Mesenchymal stem cell (in vitro differentiated cells and primary cell): Measurements from ENCODE around the gene PRDM2.
A peak's percentile ranks its signal among the peaks of the same experiment; 100 is the strongest.

Experiments used
- DNase-seq: peaks from one replicate; pipeline ENCODE4 v3.0.0-alpha.2; 2013
- H2AFZ ChIP-seq: one replicate; pipeline ENCODE4 v1.6.1; 2013; ENCODE audit warnings: low read depth, mild to moderate bottlenecking, control low read depth, inconsistent platforms, low read length, moderate library complexity
- H2AK5ac ChIP-seq: 2 replicates; pipeline ENCODE4 v1.6.1; 2013; ENCODE audit warnings: low read length, moderate library complexity, mild to moderate bottlenecking, inconsistent platforms; ENCODE audit not compliant: severe bottlenecking
- H2BK120ac ChIP-seq: one replicate; pipeline ENCODE4 v1.6.1; 2013; ENCODE audit warnings: low read depth, mild to moderate bottlenecking, inconsistent platforms, low read length, moderate library complexity
- H2BK12ac ChIP-seq, 2 experiments: one replicate each; pipeline ENCODE4 v1.6.1; 2013; ENCODE audit warnings: inconsistent platforms in 2 of 2, low read length in 2 of 2, mild to moderate bottlenecking in 2 of 2, moderate library complexity in 2 of 2, control low read depth in 1 of 2
- H2BK15ac ChIP-seq: one replicate; pipeline ENCODE4 v1.6.1; 2013; ENCODE audit warnings: mild to moderate bottlenecking, low read depth, inconsistent platforms; ENCODE audit not compliant: poor library complexity, severe bottlenecking
- H2BK5ac ChIP-seq: 2 replicates; pipeline ENCODE4 v1.6.1; 2013; ENCODE audit warnings: low read depth, mild to moderate bottlenecking, low read length, control low read depth, inconsistent platforms; ENCODE audit not compliant: poor library complexity, severe bottlenecking
- H3K14ac ChIP-seq, 2 experiments: one replicate each; pipeline ENCODE4 v1.6.1; 2013; ENCODE audit warnings: inconsistent platforms in 2 of 2, low read length in 2 of 2, control low read depth in 1 of 2, mild to moderate bottlenecking in 1 of 2, moderate library complexity in 1 of 2
- H3K18ac ChIP-seq, 2 experiments: one replicate each; pipeline ENCODE4 v1.6.1; 2013; ENCODE audit warnings: inconsistent platforms in 2 of 2, low read length in 2 of 2, control low read depth in 1 of 2, low read depth in 1 of 2, mild to moderate bottlenecking in 1 of 2
- H3K23ac ChIP-seq, 2 experiments: one replicate each; pipeline ENCODE4 v1.6.1; 2013; ENCODE audit warnings: inconsistent platforms in 2 of 2, low read length in 2 of 2, mild to moderate bottlenecking in 2 of 2, moderate library complexity in 2 of 2, control low read depth in 1 of 2
- H3K27ac ChIP-seq: 2 replicates; pipeline ENCODE4 v1.5.1; 2013; ENCODE audit warnings: mild to moderate bottlenecking, moderate library complexity, low read length, control low read depth, inconsistent platforms; ENCODE audit not compliant: poor library complexity, severe bottlenecking
- H3K27me3 ChIP-seq, 2 experiments: 2 replicates each; pipeline versions ENCODE4 v1.6.1 to v1.7.0; 2013; ENCODE audit warnings: low read length in 2 of 2, mild to moderate bottlenecking in 2 of 2, moderate library complexity in 2 of 2, control low read depth in 1 of 2, inconsistent platforms in 1 of 2; ENCODE audit not compliant: control insufficient read depth in 1 of 2, insufficient read depth in 1 of 2
- H3K36me3 ChIP-seq, 2 experiments: 2 replicates each; pipeline versions ENCODE4 v1.6.1 to v1.7.0; 2013; ENCODE audit warnings: low read length in 2 of 2, control low read depth in 1 of 2, inconsistent platforms in 1 of 2, low read depth in 1 of 2, mild to moderate bottlenecking in 1 of 2; ENCODE audit not compliant: insufficient read depth in 2 of 2, control insufficient read depth in 1 of 2
- H3K4ac ChIP-seq, 2 experiments: one replicate each; pipeline ENCODE4 v1.6.1; 2013; ENCODE audit warnings: inconsistent platforms in 2 of 2, low read length in 2 of 2, mild to moderate bottlenecking in 2 of 2, moderate library complexity in 2 of 2, control low read depth in 1 of 2, low read depth in 1 of 2
- H3K4me1 ChIP-seq: 2 replicates; pipeline ENCODE4 v1.6.1; 2013; ENCODE audit warnings: low read depth, low read length, control low read depth; ENCODE audit not compliant: control insufficient read depth, insufficient read depth
- H3K4me2 ChIP-seq: 2 replicates; pipeline ENCODE4 v1.6.1; 2013; ENCODE audit warnings: low read length, mild to moderate bottlenecking, inconsistent platforms; ENCODE audit not compliant: poor library complexity, severe bottlenecking
- H3K4me3 ChIP-seq, 2 experiments: 2 replicates each; pipeline versions ENCODE4 v1.5.1 to v1.7.0; 2013; ENCODE audit warnings: low read length in 2 of 2, mild to moderate bottlenecking in 2 of 2, control low read depth in 1 of 2, low read depth in 1 of 2; ENCODE audit not compliant: insufficient read depth in 1 of 2
- H3K79me1 ChIP-seq: replicated peaks from 2 replicates; pipeline ENCODE4 v1.6.1; 2013; ENCODE audit warnings: mild to moderate bottlenecking, control low read depth, low read length, inconsistent platforms; ENCODE audit not compliant: poor library complexity, severe bottlenecking
- H3K9ac ChIP-seq: 2 replicates; pipeline ENCODE4 v1.7.0; 2013; ENCODE audit warnings: mild to moderate bottlenecking, low read length, moderate library complexity
- H3K9me3 ChIP-seq: 2 replicates; pipeline ENCODE4 v1.7.0; 2013; ENCODE audit warnings: mild to moderate bottlenecking, low read length; ENCODE audit not compliant: control insufficient read depth
- H4K8ac ChIP-seq: one replicate; pipeline ENCODE4 v1.6.1; 2013; ENCODE audit warnings: inconsistent platforms, mild to moderate bottlenecking, low read length, moderate library complexity
- H4K91ac ChIP-seq: one replicate; pipeline ENCODE4 v1.6.1; 2013; ENCODE audit warnings: mild to moderate bottlenecking, low read length, inconsistent platforms
- WGBS: methylation state at CpG from one replicate; pipeline ENCODE4 v1.1.7; 2013; ENCODE audit warnings: mixed read lengths; 5-methylcytosine and 5-hydroxymethylcytosine counted together

The PRDM2 gene

DNA sequence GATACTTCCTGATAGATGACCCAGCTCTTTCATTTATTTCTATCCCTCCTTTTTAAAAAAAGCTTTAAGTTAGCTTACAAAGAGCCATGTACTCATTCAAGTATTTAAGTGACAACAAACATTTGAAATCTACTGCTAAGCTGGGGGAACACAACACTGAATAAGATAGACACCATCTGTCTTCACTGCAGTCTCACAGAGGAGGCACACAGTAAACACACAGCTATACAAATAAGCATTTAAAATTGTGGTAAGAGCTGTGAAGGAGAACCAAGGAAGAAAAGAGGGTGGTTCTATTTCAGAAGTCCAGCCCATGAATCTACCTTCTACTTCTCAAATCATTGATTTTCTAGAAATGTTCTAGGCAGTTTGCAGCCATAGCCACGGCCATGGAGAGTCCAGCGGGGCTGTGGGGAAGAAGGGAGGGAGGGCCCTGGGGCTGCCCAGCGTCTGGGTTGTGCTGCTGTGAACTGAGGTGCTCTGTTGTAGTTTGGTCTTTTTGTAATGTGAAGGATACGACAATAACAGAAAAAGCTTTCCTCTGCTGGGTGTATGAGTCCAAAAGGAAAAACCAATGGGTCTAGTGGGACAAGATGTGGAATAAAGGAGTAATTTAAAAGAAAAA, 28.2 kb downstream of the PRDM2 start:
- H3K4ac ChIP-seq = no peak overlapping the region
- H2BK120ac ChIP-seq = no peak overlapping the region
- no peak overlapping the region for H4K8ac ChIP-seq
- peaks cover 23% of the 10 kb centered on the region for H3K79me1 ChIP-seq
- H3K9me3 ChIP-seq = no peaks in the 10 kb centered on the region
- no peak overlapping the region for H2BK15ac ChIP-seq
- peak overlapping the region; percentile 60 for H2AK5ac ChIP-seq
- peaks cover 0 to 9% of the 10 kb centered on the region in 2 experiments for H3K36me3 ChIP-seq
- no peak overlapping the region for H2AFZ ChIP-seq
- no peak overlapping the region for H3K4me3 ChIP-seq
- WGBS = 62% methylated on average over 4 of the region's 4 CpGs
- H3K9ac ChIP-seq = no peak overlapping the region
- H3K4me2 ChIP-seq = no peak overlapping the region
- H3K23ac ChIP-seq = no peak overlapping the region
- DNase-seq = no peak
- no peak overlapping the region for H3K27ac ChIP-seq
- no peak overlapping the region for H4K91ac ChIP-seq
- H3K27me3 ChIP-seq = no peaks in the 10 kb centered on the region
- no peak overlapping the region for H2BK5ac ChIP-seq
- no peak overlapping the region for H2BK12ac ChIP-seq
- peaks cover 16% of the 10 kb centered on the region for H3K4me1 ChIP-seq
- H3K14ac ChIP-seq = no peak overlapping the region
- H3K18ac ChIP-seq = no peak overlapping the region

- H2BK12ac ChIP-seq = no peak overlapping the region
- H3K27me3 ChIP-seq = no peaks in the 10 kb centered on the region
- peak overlapping the region; percentile 36 for H3K27ac ChIP-seq
- H3K36me3 ChIP-seq = peaks cover 0 to 12% of the 10 kb centered on the region in 2 experiments
- no peak overlapping the region for H3K23ac ChIP-seq
- H3K9ac ChIP-seq = no peak overlapping the region
- no peak overlapping the region for H3K18ac ChIP-seq
- peak overlapping the region; percentile 71 for H2AK5ac ChIP-seq
- no peak overlapping the region for H3K4me2 ChIP-seq
- no peak overlapping the region for H3K4me3 ChIP-seq
- H2AFZ ChIP-seq = no peak overlapping the region
- 83% methylated on average over 1 of the region's 1 CpG for WGBS
- H3K14ac ChIP-seq = no peak overlapping the region
- peak overlapping the region; percentile 5 for H2BK5ac ChIP-seq
- DNase-seq = no peak
- H3K79me1 ChIP-seq = peaks cover 12% of the 10 kb centered on the region
- H3K4me1 ChIP-seq = peaks cover 13% of the 10 kb centered on the region
- no peak overlapping the region for H4K8ac ChIP-seq
- no peak overlapping the region for H2BK15ac ChIP-seq
- no peak overlapping the region for H2BK120ac ChIP-seq
- H4K91ac ChIP-seq = no peak overlapping the region
- no peaks in the 10 kb centered on the region for H3K9me3 ChIP-seq
- no peak overlapping the region for H3K4ac ChIP-seq
These were observed 30.3 kb downstream of the PRDM2 start for GRCh38 chr1:13730291-13730690.

DNA sequence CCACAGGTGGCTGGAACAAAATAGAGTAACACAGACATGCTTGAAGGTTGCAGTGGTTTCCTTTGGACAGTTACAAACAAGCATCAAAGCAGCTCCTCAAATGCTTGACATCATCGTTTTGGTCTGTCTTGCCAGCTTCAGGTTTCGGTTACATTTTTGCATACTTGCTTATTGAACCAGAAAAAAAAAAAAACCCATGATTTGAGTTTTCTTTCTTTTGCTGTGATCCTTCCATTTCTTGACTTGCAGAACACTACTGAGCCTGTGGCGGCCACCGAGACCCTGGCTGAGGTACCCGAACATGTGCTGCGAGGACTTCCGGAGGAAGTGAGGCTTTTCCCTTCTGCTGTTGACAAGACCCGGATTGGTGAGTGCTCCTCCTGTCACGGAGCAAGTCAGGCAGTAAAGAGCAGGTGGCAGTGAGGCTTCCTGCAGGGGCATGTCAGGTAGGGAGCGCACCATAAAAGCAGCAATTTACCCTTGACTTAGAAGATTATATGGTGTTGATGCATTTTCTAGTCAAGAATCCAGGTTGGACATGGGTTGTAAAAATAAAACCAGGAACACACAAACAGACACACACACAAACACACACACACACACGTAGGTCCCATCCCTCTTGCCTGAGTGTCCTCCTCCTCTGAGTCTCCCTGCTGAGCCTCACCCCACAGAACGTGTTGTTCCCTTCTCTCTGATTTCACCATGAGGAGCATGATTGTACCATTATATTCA, 30.9 kb downstream of the PRDM2 start:
- DNase-seq = no peak
- H3K18ac ChIP-seq = no peak overlapping the region
- peaks cover 12% of the 10 kb centered on the region for H3K79me1 ChIP-seq
- H2BK5ac ChIP-seq = no peak overlapping the region
- H2BK15ac ChIP-seq = no peak overlapping the region
- peak overlapping the region; percentile 36 for H3K27ac ChIP-seq
- no peak overlapping the region for H3K4me3 ChIP-seq
- no peak overlapping the region for H2AFZ ChIP-seq
- no peaks in the 10 kb centered on the region for H3K27me3 ChIP-seq
- H3K4ac ChIP-seq = no peak overlapping the region
- H3K23ac ChIP-seq = no peak overlapping the region
- no peak overlapping the region for H2BK12ac ChIP-seq
- no peak overlapping the region for H2BK120ac ChIP-seq
- no peak overlapping the region for H3K9ac ChIP-seq
- H4K8ac ChIP-seq = no peak overlapping the region
- peak overlapping the region; percentile 20 for H3K4me2 ChIP-seq
- 90% methylated on average over 10 of the region's 12 CpGs for WGBS
- H3K14ac ChIP-seq = no peak overlapping the region
- H3K36me3 ChIP-seq = peaks cover 0 to 12% of the 10 kb centered on the region in 2 experiments
- H3K9me3 ChIP-seq = no peaks in the 10 kb centered on the region
- H4K91ac ChIP-seq = no peak overlapping the region
- peaks cover 12% of the 10 kb centered on the region for H3K4me1 ChIP-seq
- H2AK5ac ChIP-seq = peak overlapping the region; percentile 34

DNA sequence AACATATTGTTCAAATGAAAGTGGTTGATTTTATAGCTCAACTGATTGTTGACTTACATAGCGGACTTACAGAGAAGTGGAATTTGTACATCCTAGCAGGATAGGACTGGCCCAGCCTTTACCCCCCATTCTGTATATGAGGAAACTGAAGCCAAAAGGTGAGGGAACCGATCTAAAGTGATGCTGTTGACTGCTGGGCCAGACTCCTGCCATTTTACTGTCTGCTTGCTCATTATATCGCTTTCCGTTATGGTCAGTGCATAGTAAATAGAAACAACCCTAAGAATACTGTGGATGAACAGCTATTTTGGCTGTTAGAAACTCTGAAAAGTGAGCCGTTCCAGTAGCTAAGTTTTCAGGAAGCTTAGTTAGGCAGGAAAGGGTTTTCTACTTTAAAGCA, 31.9 kb downstream of the PRDM2 start:
- Histone ChIP-seq H3K36me3 (peaks cover 0 to 12% of the 10 kb centered on the region in 2 experiments), H3K9me3 (no peaks in the 10 kb centered on the region), H3K23ac (no peak overlapping the region), H2AK5ac (peak overlapping the region; percentile 49), H2AFZ (no peak overlapping the region), H4K8ac (no peak overlapping the region), H3K18ac (no peak overlapping the region), H3K4me3 (no peak overlapping the region), H3K4ac (no peak overlapping the region), H3K27me3 (no peaks in the 10 kb centered on the region), H2BK5ac (no peak overlapping the region), H3K4me2 (no peak overlapping the region), H3K14ac (no peak overlapping the region), H4K91ac (no peak overlapping the region), H2BK120ac (no peak overlapping the region), H3K9ac (no peak overlapping the region), H3K4me1 (peaks cover 12% of the 10 kb centered on the region), H3K79me1 (peaks cover 12% of the 10 kb centered on the region), H3K27ac (no peak overlapping the region), H2BK12ac (no peak overlapping the region), H2BK15ac (no peak overlapping the region)
- no peak for DNase-seq
- 99% methylated on average over 4 of the region's 5 CpGs for WGBS
